IMR-90 (cell line): ENCODE results near the gene NCK1. TPM values are rescaled to one million over a fixed set of nuclear protein-coding genes. Genes with fewer than 3 reads are reported as not detected.
A peak's percentile ranks its signal among the peaks of the same experiment; 100 is the strongest.

Experiments
- ATAC-seq: fragments of 200-7000 bp; cut with Tn5 transposase; 2 replicates; pipeline ENCODE4 v1.9.1; 2020; ENCODE audit warnings: low read depth, mild to moderate bottlenecking, moderate library complexity
- BruUV-seq: library from RNA; stranded (reverse); fragments of 400-500 nt; replicated peaks from 2 replicates; lab custom pipeline; 2021; lab: Mats Ljungman, UMichigan
- CTCF ChIA-PET: fragments of 300-600 bp; formaldehyde crosslinking; extraction: SDS; loops from one replicate; lab custom pipeline; 2021; ENCODE audit warnings: antibody characterized with exemption; lab: Yijun Ruan, JAX
- POLR2A ChIA-PET: fragments of 300-600 bp; sonication (Branson Sonifier 250); formaldehyde crosslinking; loops from one replicate; lab custom pipeline; 2022; ENCODE audit warnings: antibody characterized with exemption; ENCODE audit not compliant: unreplicated experiment; lab: Charles Lee
- DNase-seq: peaks from one replicate; pipeline ENCODE4 v3.0.0; 2013
- H2AFZ ChIP-seq: replicated peaks from 2 replicates; pipeline ENCODE3; 2013; ENCODE audit warnings: low read length, mild to moderate bottlenecking; ENCODE audit not compliant: poor library complexity
- H2AK5ac ChIP-seq: 2 replicates; pipeline ENCODE4 v1.6.1; 2013; ENCODE audit warnings: low read depth, low read length, inconsistent platforms
- H2AK9ac ChIP-seq: replicated peaks from 2 replicates; pipeline ENCODE3; 2013; ENCODE audit warnings: mild to moderate bottlenecking, low read depth, low read length, moderate library complexity; ENCODE audit not compliant: poor library complexity
- H2BK120ac ChIP-seq: 2 replicates; pipeline ENCODE4 v1.6.1; 2013; ENCODE audit warnings: low read depth, low read length, inconsistent platforms
- H2BK15ac ChIP-seq: 3 replicates; pipeline ENCODE4 v1.6.1; 2013; ENCODE audit warnings: low read depth, low read length, inconsistent platforms
- H2BK20ac ChIP-seq: 2 replicates; pipeline ENCODE4 v1.6.1; 2013; ENCODE audit warnings: low read depth, mild to moderate bottlenecking, inconsistent platforms, low read length, moderate library complexity
- H2BK5ac ChIP-seq: 2 replicates; pipeline ENCODE4 v1.6.1; 2013; ENCODE audit warnings: mild to moderate bottlenecking, low read depth, low read length, inconsistent platforms; ENCODE audit not compliant: poor library complexity, severe bottlenecking
- H3K14ac ChIP-seq: replicated peaks from 2 replicates; pipeline ENCODE4 v1.6.1; 2013; ENCODE audit warnings: low read depth, low read length, inconsistent platforms
- H3K18ac ChIP-seq: 2 replicates; pipeline ENCODE4 v1.6.1; 2013; ENCODE audit warnings: low read depth, low read length, control low read depth
- H3K23ac ChIP-seq: 2 replicates; pipeline ENCODE4 v1.6.1; 2013; ENCODE audit warnings: low read depth, low read length, inconsistent platforms
- H3K27ac ChIP-seq: 2 replicates; pipeline ENCODE4 v1.5.1; 2013; ENCODE audit warnings: mild to moderate bottlenecking, control low read depth, low read length; ENCODE audit not compliant: insufficient read depth
- H3K27me3 ChIP-seq: 2 replicates; pipeline ENCODE4 v1.6.1; 2013; ENCODE audit warnings: low read length; ENCODE audit not compliant: control insufficient read depth, insufficient read depth
- H3K36me3 ChIP-seq: 2 replicates; pipeline ENCODE4 v1.6.1; 2013; ENCODE audit warnings: low read length, mixed read lengths; ENCODE audit not compliant: control insufficient read depth, insufficient read depth
- H3K4ac ChIP-seq: 2 replicates; pipeline ENCODE4 v1.6.1; 2013; ENCODE audit warnings: low read depth, low read length, inconsistent platforms
- H3K4me1 ChIP-seq: 2 replicates; pipeline ENCODE4 v1.6.1; 2013; ENCODE audit warnings: low read length, mixed read lengths; ENCODE audit not compliant: control insufficient read depth, insufficient read depth
- H3K4me2 ChIP-seq: 2 replicates; pipeline ENCODE4 v1.6.1; 2013; ENCODE audit warnings: low read depth, mild to moderate bottlenecking, control low read depth, low read length, moderate library complexity
- H3K4me3 ChIP-seq: 2 replicates; pipeline ENCODE4 v1.5.1; 2013; ENCODE audit warnings: low read depth, mild to moderate bottlenecking, control low read depth, low read length, moderate library complexity; ENCODE audit not compliant: insufficient read depth
- H3K56ac ChIP-seq: 2 replicates; pipeline ENCODE4 v1.6.1; 2013; ENCODE audit warnings: low read length, inconsistent platforms; ENCODE audit not compliant: insufficient read depth; ENCODE audit errors: extremely low read depth
- H3K79me1 ChIP-seq, 2 experiments: 2 replicates each; pipeline ENCODE4 v1.6.1; 2013; ENCODE audit warnings: low read length in 2 of 2, inconsistent platforms in 1 of 2, low read depth in 1 of 2
- H3K9ac ChIP-seq: 2 replicates; pipeline ENCODE4 v1.6.1; 2013; ENCODE audit warnings: low read depth, low read length, control low read depth
- H3K9me1 ChIP-seq: 2 replicates; pipeline ENCODE4 v1.6.1; 2013; ENCODE audit warnings: low read length, inconsistent platforms; ENCODE audit not compliant: insufficient read depth
- H3K9me3 ChIP-seq: 2 replicates; pipeline ENCODE4 v1.6.1; 2013; ENCODE audit warnings: low read length; ENCODE audit not compliant: control insufficient read depth, insufficient read depth
- H4K20me1 ChIP-seq: 2 replicates; pipeline ENCODE4 v1.6.1; 2013; ENCODE audit warnings: low read length, inconsistent platforms; ENCODE audit not compliant: insufficient read depth
- H4K5ac ChIP-seq: 2 replicates; pipeline ENCODE4 v1.6.1; 2013; ENCODE audit warnings: mild to moderate bottlenecking, low read depth, low read length, control low read depth
- H4K8ac ChIP-seq, 2 experiments: 2 replicates each; pipeline ENCODE4 v1.6.1; 2013; ENCODE audit warnings: low read depth in 2 of 2, low read length in 2 of 2, control low read depth in 1 of 2, inconsistent platforms in 1 of 2
- H4K91ac ChIP-seq: 2 replicates; pipeline ENCODE4 v1.6.1; 2013; ENCODE audit warnings: low read depth, low read length, inconsistent platforms; ENCODE audit not compliant: insufficient read depth
- BHLHE40 ChIP-seq: fragments of 150-350 bp; IDR thresholded peaks from 2 replicates; pipeline ENCODE4 v1.6.1; 2016; ENCODE audit warnings: mild to moderate bottlenecking, low read depth, low read length
- CEBPB ChIP-seq: IDR thresholded peaks from 2 replicates; pipeline ENCODE4 v1.6.1; 2012; ENCODE audit warnings: low read depth, low read length, improper control_type of control experiment
- CHD1 ChIP-seq: IDR thresholded peaks from 2 replicates; pipeline ENCODE4 v1.6.1; 2012; ENCODE audit warnings: low read depth, low read length, improper control_type of control experiment
- FOS ChIP-seq: fragments of 150-350 bp; IDR thresholded peaks from 2 replicates; pipeline ENCODE4 v1.6.1; 2016; ENCODE audit warnings: low read depth, low read length
- MAFK ChIP-seq: IDR thresholded peaks from 2 replicates; pipeline ENCODE4 v1.6.1; 2012; ENCODE audit warnings: low read depth, low read length, improper control_type of control experiment
- MAZ ChIP-seq: IDR thresholded peaks from 2 replicates; pipeline ENCODE4 v1.6.1; 2012; ENCODE audit warnings: low read depth, mild to moderate bottlenecking, low read length, improper control_type of control experiment, moderate library complexity, borderline replicate concordance
- MXI1 ChIP-seq: IDR thresholded peaks from 2 replicates; pipeline ENCODE4 v1.6.1; 2012; ENCODE audit warnings: low read depth, mild to moderate bottlenecking, low read length, moderate library complexity, borderline replicate concordance
- NFE2L2 ChIP-seq: fragments of 150-350 bp; IDR thresholded peaks from 2 replicates; pipeline ENCODE4 v1.6.1; 2016; ENCODE audit warnings: low read depth, mild to moderate bottlenecking, low read length
- POLR2A ChIP-seq: IDR thresholded peaks from 2 replicates; pipeline ENCODE4 v1.6.1; 2012; ENCODE audit warnings: mild to moderate bottlenecking, low read depth, low read length
- RAD21 ChIP-seq: IDR thresholded peaks from 2 replicates; pipeline ENCODE4 v1.6.1; 2012; ENCODE audit warnings: low read length, improper control_type of control experiment
- RCOR1 ChIP-seq: IDR thresholded peaks from 2 replicates; pipeline ENCODE4 v1.6.1; 2012; ENCODE audit warnings: mild to moderate bottlenecking, low read length, improper control_type of control experiment; ENCODE audit not compliant: insufficient replicate concordance
- RFX5 ChIP-seq: IDR thresholded peaks from 2 replicates; pipeline ENCODE4 v1.8.0; 2012; ENCODE audit warnings: low read depth, mild to moderate bottlenecking, low read length, moderate library complexity
- SMC3 ChIP-seq: fragments of 150-350 bp; IDR thresholded peaks from 2 replicates; pipeline ENCODE4 v1.6.1; 2016; ENCODE audit warnings: low read depth, mild to moderate bottlenecking, antibody characterized with exemption, low read length, moderate library complexity
- WGBS, 2 experiments: methylation state at CpG; one replicate each; pipeline versions ENCODE4 v1.1.5 to v1.1.7; 2013; ENCODE audit warnings: missing lambda C conversion rate in 2 of 2; ENCODE audit not compliant: insufficient read length in 1 of 2; ENCODE audit errors: extremely low coverage in 2 of 2; 5-methylcytosine and 5-hydroxymethylcytosine counted together
- dilution Hi-C: fragments of 300-500 bp; cut with HindIII; formaldehyde crosslinking; loops from one replicate; pipeline ENCODE4 v1.14.3; 2018; ENCODE audit warnings: low sequenced_read_pairs; ENCODE audit not compliant: unreplicated experiment
- in situ Hi-C: fragments of 300-500 bp; cut with MboI; formaldehyde crosslinking; loops from 3 replicates; pipeline ENCODE4 v1.14.3; 2019; ENCODE audit warnings: low sequenced_read_pairs, inconsistent platforms, mixed read lengths
- intact Hi-C: fragments of 100-400 bp; cut with micrococcal nuclease; formaldehyde crosslinking; loops from 2 replicates; pipeline ENCODE4 v1.10.0; 2022
- polyA plus RNA-seq, 3 experiments: library from polyadenylated mRNA; depleted of rRNA; stranded (reverse); fragments of >200 nt; gene quantifications; 2 replicates each; pipeline ENCODE4 v1.2.3, GENCODE V29; 2012; ENCODE audit warnings: low replicate concordance in 1 of 3
- total RNA-seq: library from RNA; depleted of rRNA; stranded (reverse); fragments of >200 nt; gene quantifications from 2 replicates; pipeline ENCODE4 v1.2.3, GENCODE V29; 2012
- TF ChIP-seq, protein P1 (sequence below): conservative IDR thresholded peaks from 2 replicates; pipeline ENCODE4 v1.5.1; 2012; ENCODE audit warnings: mild to moderate bottlenecking, low read depth, low read length, improper control_type of control experiment
- TF ChIP-seq, protein P2 (sequence below): fragments of 150-350 bp; IDR thresholded peaks from 2 replicates; pipeline ENCODE4 v1.6.1; 2016; ENCODE audit warnings: low read depth, mild to moderate bottlenecking, low read length, moderate library complexity, borderline replicate concordance
- TF ChIP-seq, protein P3 (sequence below): fragments of 150-350 bp; IDR thresholded peaks from 2 replicates; pipeline ENCODE4 v1.6.1; 2017; ENCODE audit warnings: mild to moderate bottlenecking, antibody characterized with exemption, low read length, low read depth

Gene NCK1
- total and polyA plus RNA-seq, 2 of the 4 experiments (the other 2 are of a cell fraction): 23.7 to 24.3 TPM

DNA sequence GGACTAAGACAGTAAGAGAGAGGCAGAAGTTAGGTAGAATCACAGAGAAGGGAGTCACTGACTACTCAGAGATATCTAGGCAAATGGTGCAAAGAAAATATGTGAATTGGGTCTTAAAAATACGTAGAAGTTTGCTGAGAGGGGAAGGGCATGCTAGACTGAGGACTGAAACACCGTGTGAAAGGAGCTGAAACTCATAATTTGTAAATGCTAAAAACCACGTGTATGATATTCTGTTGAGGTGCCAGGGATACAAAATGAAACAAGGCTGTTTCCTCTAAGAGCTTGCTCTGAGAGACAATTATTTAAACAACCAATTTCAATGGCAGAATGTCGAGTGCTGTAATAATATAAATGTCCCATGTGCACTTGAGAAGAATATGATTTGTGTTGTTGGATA is 47.2 kb downstream of the NCK1 start:
- no peak for ATAC-seq
- in situ Hi-C loops (no loop called here), dilution Hi-C loops (no loop called here), intact Hi-C loops (no loop called here)
- Histone ChIP-seq H3K9me1 (peaks cover 15% of the 10 kb centered on the region), H4K20me1 (peaks cover 47% of the 10 kb centered on the region), H3K27me3 (no peaks in the 10 kb centered on the region), H3K4ac (no peak overlapping the region), H3K79me1 (peaks cover 45 to 73% of the 10 kb centered on the region in 2 experiments), H3K56ac (no peak overlapping the region), H3K14ac (no peak overlapping the region), H2AK9ac (no peak overlapping the region), H3K9ac (no peak overlapping the region), H3K4me2 (peak overlapping the region; percentile 18; the same call in 1 of the 2 replicates), H4K5ac (no peak overlapping the region), H2AFZ (no peak overlapping the region), H3K4me1 (no peaks in the 10 kb centered on the region), H2BK5ac (no peak overlapping the region), H3K18ac (no peak overlapping the region), H2BK15ac (no peak overlapping the region), H3K9me3 (peaks cover 5% of the 10 kb centered on the region), H4K8ac (no peak overlapping the region), H3K4me3 (no peak overlapping the region), H4K91ac (no peak overlapping the region), H3K27ac (no peak overlapping the region), H3K36me3 (no peaks in the 10 kb centered on the region), H2AK5ac (no peak overlapping the region), H3K23ac (no peak overlapping the region), H2BK20ac (no peak overlapping the region), H2BK120ac (no peak overlapping the region)
- BruUV-seq: no TSS peak
- TF ChIP-seq CHD1: no peak
- TF ChIP-seq CEBPB: no peak
- TF ChIP-seq MXI1: no peak
- TF ChIP-seq, protein P1, sequence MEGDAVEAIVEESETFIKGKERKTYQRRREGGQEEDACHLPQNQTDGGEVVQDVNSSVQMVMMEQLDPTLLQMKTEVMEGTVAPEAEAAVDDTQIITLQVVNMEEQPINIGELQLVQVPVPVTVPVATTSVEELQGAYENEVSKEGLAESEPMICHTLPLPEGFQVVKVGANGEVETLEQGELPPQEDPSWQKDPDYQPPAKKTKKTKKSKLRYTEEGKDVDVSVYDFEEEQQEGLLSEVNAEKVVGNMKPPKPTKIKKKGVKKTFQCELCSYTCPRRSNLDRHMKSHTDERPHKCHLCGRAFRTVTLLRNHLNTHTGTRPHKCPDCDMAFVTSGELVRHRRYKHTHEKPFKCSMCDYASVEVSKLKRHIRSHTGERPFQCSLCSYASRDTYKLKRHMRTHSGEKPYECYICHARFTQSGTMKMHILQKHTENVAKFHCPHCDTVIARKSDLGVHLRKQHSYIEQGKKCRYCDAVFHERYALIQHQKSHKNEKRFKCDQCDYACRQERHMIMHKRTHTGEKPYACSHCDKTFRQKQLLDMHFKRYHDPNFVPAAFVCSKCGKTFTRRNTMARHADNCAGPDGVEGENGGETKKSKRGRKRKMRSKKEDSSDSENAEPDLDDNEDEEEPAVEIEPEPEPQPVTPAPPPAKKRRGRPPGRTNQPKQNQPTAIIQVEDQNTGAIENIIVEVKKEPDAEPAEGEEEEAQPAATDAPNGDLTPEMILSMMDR: no peak
- no peak for TF ChIP-seq POLR2A
- no peak for TF ChIP-seq RFX5
- no peak for TF ChIP-seq RCOR1
- TF ChIP-seq SMC3: no peak
- TF ChIP-seq, protein P2, sequence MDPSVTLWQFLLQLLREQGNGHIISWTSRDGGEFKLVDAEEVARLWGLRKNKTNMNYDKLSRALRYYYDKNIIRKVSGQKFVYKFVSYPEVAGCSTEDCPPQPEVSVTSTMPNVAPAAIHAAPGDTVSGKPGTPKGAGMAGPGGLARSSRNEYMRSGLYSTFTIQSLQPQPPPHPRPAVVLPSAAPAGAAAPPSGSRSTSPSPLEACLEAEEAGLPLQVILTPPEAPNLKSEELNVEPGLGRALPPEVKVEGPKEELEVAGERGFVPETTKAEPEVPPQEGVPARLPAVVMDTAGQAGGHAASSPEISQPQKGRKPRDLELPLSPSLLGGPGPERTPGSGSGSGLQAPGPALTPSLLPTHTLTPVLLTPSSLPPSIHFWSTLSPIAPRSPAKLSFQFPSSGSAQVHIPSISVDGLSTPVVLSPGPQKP: no peak
- TF ChIP-seq, protein P3, sequence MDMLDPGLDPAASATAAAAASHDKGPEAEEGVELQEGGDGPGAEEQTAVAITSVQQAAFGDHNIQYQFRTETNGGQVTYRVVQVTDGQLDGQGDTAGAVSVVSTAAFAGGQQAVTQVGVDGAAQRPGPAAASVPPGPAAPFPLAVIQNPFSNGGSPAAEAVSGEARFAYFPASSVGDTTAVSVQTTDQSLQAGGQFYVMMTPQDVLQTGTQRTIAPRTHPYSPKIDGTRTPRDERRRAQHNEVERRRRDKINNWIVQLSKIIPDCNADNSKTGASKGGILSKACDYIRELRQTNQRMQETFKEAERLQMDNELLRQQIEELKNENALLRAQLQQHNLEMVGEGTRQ: no peak
- no peak for TF ChIP-seq BHLHE40
- TF ChIP-seq RAD21: no peak
- no peak for TF ChIP-seq NFE2L2
- TF ChIP-seq MAZ: no peak
- TF ChIP-seq FOS: no peak
- no peak for TF ChIP-seq MAFK
- WGBS, 2 experiments: 81% methylated on average over 3 of the region's 4 CpGs; no CpG with 5 or more reads in 1 of the 2 experiments
- no peak for DNase-seq
- ChIA-PET CTCF (no interaction called here), POLR2A (no interaction called here)
